KOPT-K1 (cell line): Measurements from ENCODE around the gene CALHM6.
"Not testable (repeated sequence)": the region's sequence is repeated elsewhere in the genome, so short reads cannot be mapped to it uniquely, and the experiment has no call there.

Source experiments
- H3K27ac ChIP-seq: fragments of 200-600 bp; sonication (generic); 2 replicates; pipeline ENCODE4 v1.5.1; 2016; ENCODE audit warnings: antibody characterized with exemption, mild to moderate bottlenecking, low read depth, low read length; ENCODE audit not compliant: poor library complexity, severe bottlenecking
- H3K36me3 ChIP-seq: fragments of 200-600 bp; sonication (generic); 2 replicates; pipeline ENCODE4 v1.5.1; 2017; ENCODE audit warnings: antibody characterized with exemption, mild to moderate bottlenecking, low read length, moderate library complexity; ENCODE audit not compliant: insufficient read depth
- H3K9me3 ChIP-seq: fragments of 200-600 bp; sonication (generic); 2 replicates; pipeline ENCODE4 v1.5.1; 2017; ENCODE audit warnings: antibody characterized with exemption, low read length, mild to moderate bottlenecking; ENCODE audit not compliant: insufficient read depth, poor library complexity, severe bottlenecking

The CALHM6 gene

DNA sequence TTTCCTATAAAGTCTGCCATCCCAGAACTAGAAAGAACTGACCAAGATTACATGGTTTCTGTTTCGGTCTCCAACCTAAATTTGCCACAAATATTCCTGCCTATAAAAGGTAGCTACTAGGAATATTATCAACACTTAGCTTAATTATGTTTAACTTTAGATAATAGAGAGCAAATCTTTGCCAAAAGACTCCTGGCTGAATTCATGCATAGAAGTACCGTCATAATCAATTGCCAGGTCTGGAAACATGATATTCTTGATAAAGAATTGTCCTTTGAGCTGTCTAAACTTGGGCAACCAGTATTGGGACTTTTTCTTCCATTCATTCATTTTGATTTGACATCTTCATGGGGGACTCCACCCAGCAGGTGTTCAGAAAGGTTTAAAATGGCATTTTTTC is 22.4 kb downstream of the CALHM6 start:
- no peaks in the 10 kb centered on the region for H3K36me3 ChIP-seq
- no peak overlapping the region for H3K27ac ChIP-seq
- no peaks in the 10 kb centered on the region for H3K9me3 ChIP-seq

DNA sequence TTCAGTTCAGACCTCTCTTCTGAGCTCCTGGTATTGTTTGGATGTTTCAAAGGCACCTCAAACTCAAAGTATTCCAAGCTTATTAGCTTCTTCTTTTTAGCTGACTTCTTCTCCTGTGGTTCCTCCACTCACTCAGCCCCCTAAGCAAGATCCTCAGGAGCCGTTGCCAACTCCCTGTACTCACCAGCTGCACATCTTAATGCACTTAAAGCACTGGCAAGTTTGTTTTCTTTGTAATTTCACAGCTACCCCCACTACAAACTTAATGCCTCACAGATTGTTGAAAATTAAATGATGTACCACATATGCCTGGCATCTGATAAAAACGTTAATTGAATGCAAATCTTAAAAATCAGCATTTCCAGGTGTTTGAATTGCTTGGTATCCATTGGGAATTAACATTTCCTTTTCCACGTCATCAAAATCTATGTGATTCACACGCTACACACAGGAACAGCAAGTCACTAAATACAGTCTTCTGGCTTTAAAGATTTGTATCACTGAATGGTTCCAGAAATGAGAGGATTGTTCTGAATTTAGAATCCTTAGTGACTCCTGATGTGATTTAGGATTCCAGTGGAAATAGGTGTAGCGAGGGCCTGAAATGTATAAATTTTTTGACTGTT is 24.5 kb downstream of the CALHM6 start:
- Histone ChIP-seq H3K9me3 (no peaks in the 10 kb centered on the region), H3K27ac (no peak overlapping the region), H3K36me3 (no peaks in the 10 kb centered on the region)

DNA sequence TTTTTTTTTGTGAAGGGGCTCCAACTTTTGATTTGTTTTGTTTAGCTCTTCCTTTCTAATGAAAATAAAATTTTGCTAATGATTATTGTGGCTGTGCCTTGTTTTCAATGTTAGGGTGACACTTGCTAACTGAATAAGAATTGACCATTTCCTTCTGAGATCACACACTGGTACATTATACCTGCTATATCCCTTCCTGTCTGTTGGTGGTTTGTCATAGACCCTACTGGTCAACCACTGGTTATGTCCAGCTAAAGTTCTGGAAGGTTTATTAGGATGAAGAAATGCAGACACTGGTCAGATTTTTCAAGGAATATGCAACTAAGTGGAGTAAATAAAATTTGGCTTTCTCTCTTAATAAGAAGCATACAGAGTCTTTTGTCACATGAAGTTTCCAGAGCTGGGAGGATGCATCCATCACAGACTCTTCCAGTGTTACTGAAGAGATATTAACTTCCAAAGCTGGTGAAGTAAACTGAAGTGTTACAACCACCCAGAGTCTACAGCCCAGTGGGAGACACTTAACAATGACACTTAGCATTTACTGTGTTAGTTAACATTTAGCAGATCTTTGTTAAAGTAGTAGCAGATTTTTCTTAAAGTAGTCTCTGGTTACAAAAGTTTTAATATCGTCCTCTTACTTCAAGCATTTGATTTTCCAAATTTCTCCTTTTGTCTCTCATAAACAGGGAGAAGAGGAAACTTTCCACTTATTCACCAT is 30.6 kb downstream of the CALHM6 start:
- Histone ChIP-seq H3K36me3 (no peaks in the 10 kb centered on the region), H3K9me3 (no peaks in the 10 kb centered on the region), H3K27ac (no peak overlapping the region)

DNA sequence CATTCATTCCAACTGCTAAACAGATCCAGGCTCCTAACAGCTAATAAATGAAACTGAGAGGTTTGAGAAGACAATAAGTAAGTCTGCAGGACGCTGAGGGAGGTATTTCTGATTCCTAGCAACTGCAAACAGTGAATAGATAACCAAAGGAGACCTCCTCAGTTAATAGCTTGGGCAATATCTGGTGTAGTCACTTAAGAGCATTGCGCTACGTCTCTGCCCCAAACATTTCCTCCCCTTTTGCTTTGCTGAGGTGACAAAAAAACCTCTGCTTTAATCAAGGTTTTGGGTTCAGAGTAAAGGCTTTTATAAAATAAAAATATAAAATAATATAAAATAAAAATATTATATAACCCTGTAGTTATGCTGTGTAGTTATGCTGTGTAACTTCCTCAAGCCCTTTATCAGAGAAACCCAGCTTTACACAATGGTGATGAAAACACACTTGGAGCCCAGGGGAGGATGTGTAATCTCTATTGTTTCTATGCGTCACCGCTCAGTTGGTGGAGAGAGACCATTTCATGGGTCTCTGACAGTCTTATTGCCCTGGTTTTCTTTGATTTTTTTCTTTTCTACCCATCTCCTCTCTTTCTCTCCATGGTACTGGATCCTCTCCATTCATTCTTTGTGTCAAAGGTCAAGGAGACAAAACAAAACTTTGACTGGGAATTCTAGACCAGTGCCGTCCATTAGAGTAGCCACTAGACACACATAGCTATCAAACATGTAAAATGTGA is 31.3 kb downstream of the CALHM6 start:
- Histone ChIP-seq H3K36me3 (no peaks in the 10 kb centered on the region), H3K9me3 (no peaks in the 10 kb centered on the region), H3K27ac (no peak overlapping the region)

DNA sequence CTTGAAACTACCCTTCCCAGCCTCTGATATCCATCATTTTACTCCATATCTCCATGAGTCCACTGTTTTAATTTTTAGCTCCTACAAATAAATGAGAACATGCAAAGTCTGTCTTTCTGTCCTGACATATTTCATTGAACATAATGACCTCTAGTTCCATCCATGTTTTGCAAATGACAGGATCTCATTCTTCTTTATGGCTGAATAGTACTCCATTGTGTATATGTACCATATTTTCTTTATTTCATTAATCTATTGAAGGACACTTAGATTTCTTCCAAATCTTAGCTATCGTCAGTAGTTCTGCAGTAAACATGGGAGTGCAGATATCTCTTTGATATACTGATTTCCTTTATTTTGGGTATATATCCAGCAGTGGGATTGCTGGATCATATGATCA is 34.0 kb downstream of the CALHM6 start:
- not testable (repeated sequence) for H3K27ac ChIP-seq, H3K9me3 ChIP-seq, H3K36me3 ChIP-seq

DNA sequence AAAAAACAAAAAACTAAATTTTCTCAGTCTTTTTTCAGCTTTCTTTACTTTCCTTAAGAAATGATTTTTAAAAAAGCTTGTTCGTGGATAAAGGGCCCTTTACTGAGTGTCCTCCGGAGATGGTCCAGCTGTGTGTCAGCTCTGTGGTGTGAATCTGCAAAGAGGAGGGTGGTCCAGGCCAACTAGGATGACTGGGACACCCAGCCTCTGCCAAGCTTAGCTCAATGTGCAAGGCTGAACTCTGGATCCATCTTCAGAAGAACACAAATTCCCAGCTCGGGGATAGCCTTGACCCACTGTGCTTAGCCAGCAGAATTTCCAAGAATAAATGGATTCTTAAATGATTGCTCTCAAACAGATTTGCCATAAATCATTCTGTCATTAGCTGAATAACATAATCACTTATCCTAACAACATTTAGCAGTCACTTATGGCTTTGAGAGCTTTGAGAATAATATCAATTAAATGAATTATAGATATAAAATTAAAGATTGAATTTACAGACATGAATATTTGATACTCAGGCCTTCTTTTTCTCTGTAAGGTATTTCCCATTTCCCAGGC is 36.0 kb downstream of the CALHM6 start:
- no peaks in the 10 kb centered on the region for H3K9me3 ChIP-seq
- H3K27ac ChIP-seq, result no peak overlapping the region
- H3K36me3 ChIP-seq, result no peaks in the 10 kb centered on the region

DNA sequence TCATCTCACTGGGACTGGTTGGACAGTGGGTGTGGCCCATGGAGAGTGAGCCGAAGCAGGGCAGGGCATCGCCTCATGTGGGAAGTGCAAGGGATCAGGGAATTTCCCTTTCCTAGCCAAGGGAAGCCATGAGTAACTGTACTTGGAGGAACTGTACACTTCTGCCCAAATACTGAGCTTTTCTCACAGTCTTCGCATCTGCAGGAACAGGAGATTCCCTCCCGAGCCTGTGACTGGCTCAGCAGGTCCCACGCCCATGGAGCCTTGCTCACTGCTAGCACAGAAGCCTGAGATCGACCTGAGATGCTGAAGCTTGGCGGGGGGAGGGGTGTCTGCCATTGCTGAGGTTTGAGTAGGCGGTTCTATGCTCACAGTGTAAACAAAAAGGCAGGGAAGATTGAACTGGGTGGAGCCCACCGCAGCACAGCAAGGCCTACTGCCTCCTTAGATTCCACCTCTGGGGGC is 39.8 kb downstream of the CALHM6 start:
- no peaks in the 10 kb centered on the region for H3K36me3 ChIP-seq
- no peak overlapping the region for H3K27ac ChIP-seq
- no peaks in the 10 kb centered on the region for H3K9me3 ChIP-seq

DNA sequence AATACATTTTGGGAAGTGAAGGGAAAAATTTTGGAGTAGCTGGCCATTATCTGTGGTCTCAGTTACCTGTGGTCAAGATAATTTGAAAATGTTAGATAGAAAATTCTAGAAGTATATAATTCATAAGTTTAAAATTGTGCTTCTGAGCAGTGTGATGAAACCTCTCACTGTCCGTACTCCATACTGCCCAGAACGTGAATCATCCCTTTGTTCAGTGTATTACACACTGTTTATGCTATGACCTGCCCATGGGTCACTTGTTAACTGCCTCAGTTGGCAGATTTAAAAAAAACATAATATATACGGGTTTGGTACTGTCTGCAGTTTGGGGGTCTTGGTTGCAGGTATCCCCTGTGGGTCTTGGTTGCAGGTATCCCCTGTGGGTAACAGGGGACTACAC is 46.1 kb downstream of the CALHM6 start:
- H3K36me3 ChIP-seq, result no peaks in the 10 kb centered on the region
- H3K27ac ChIP-seq, result no peak overlapping the region
- no peaks in the 10 kb centered on the region for H3K9me3 ChIP-seq

DNA sequence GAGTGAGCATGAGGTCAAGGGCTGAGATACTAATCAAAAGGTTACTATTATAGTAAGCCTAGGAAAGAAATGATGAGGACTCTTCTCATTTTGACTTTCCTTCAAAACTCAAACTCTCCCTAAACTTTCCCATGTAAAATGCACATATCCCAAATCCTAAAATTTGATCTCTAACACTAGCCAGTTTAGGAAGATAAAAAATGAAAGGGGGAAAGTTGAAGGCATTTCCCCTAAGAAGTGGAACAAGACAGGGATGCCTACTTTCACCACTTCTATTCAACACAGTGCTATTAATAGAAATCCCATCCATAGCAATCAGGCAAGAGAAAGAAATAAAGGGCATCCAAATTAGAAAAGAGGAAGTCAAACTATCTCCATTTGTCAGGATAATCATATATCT is 47.4 kb downstream of the CALHM6 start:
- Histone ChIP-seq H3K27ac (no peak overlapping the region), H3K36me3 (no peaks in the 10 kb centered on the region), H3K9me3 (no peaks in the 10 kb centered on the region)

DNA sequence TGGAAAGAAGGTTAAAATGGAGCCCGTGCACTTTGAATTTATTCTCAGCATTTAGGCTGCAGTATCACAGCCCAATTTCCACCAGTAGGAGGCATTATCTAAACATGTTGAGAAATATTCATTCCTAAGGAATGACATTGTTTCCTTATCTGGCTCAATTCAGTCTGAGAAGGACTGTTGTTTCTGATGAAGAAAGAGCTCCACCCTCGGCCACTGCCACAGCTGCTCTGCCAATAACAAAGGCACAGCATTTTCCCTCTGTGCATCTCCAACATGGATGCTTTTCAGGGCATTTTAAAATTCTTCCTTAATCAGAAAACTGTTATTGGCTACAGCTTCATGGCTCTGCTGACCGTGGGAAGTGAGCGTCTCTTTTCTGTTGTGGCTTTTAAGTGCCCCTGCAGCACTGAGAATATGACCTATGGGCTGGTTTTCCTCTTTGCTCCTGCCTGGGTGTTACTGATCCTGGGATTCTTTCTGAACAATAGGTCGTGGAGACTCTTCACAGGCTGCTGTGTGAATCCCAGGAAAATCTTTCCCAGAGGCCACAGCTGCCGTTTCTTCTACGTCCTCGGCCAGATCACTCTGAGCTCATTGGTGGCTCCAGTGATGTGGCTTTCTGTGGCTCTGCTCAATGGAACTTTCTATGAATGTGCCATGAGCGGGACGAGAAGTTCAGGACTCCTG is 50.4 kb downstream of the CALHM6 start, which contains the start of gene CALHM5:
Gene CALHM5, plus strand, starts transcription at position 216 of the 687 bp plus-strand sequence. Its CDS starts 58 bp downstream, at position 274.
- Histone ChIP-seq H3K9me3 (no peaks in the 10 kb centered on the region), H3K27ac (no peak within 1 kb of the TSS), H3K36me3 (no peaks in the 10 kb centered on the region)

DNA sequence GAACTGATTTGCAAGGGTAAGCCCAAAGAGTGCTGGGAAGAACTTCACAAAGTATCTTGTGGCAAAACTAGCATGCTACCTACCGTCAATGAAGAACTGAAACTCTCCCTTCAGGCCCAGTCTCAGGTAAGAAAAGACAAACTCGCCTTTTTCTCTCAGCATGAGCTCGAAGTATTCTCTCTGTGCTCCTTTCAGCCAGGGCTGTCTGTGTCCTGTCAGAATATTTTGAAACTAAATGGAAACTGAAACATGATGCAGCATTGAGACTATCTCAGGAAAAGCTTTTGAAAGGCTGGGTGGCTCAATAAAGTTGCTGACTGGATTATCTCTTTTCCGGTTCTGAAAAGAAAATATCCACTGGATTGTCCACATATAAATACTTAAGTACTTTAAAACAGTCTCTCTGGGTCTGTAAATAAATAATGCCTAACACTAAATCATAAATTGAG is 51.0 kb downstream of the CALHM6 start:
- no peak overlapping the region for H3K27ac ChIP-seq
- no peaks in the 10 kb centered on the region for H3K9me3 ChIP-seq
- no peaks in the 10 kb centered on the region for H3K36me3 ChIP-seq

DNA sequence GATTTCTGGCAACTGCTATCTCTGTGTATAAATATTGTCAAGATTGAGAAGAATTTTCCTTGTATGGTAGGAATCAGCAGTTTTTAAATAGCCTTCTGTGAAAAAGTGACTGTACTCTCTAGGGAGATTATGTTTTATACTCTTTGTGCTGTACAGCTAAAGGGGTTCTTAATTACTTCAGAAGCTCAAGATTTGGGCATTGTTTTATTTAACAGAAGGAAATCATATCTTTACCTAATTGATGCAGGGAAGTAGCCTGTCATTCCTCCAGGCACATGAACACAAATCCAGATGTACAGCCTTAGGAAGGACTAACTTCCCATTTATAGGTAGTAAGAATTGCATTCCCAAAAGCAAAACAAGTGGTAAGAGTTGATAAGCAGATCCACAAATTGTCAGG is 51.6 kb downstream of the CALHM6 start:
- Histone ChIP-seq H3K36me3 (no peaks in the 10 kb centered on the region), H3K27ac (no peak overlapping the region), H3K9me3 (no peaks in the 10 kb centered on the region)
